Panc1 (cell line): ENCODE results near the gene HIGD1A. TPM values are rescaled to one million over a fixed set of nuclear protein-coding genes. Genes with fewer than 3 reads are reported as not detected.

Experiments used
- ATAC-seq: fragments of 200-7000 bp; cut with Tn5 transposase; 2 replicates; pipeline ENCODE4 v1.9.1; 2020; ENCODE audit warnings: mild to moderate bottlenecking, moderate library complexity
- BruUV-seq: library from RNA; stranded (reverse); fragments of 400-500 nt; replicated peaks from 2 replicates; lab custom pipeline; 2021; lab: Mats Ljungman, UMichigan
- CTCF ChIA-PET: fragments of 300-600 bp; sonication (Branson Sonifier 250); formaldehyde crosslinking; loops from one replicate; lab custom pipeline; 2022; ENCODE audit warnings: antibody characterized with exemption; lab: Charles Lee
- POLR2A ChIA-PET: fragments of 300-600 bp; sonication (Branson Sonifier 250); formaldehyde crosslinking; loops from one replicate; lab custom pipeline; 2022; ENCODE audit warnings: antibody characterized with exemption; lab: Charles Lee
- DNase-seq: peaks from one replicate; pipeline ENCODE4 v3.0.0-alpha.2; 2010; ENCODE audit warnings: low read depth, low spot score
- H3K27ac ChIP-seq: 2 replicates; pipeline ENCODE4 v1.5.1; 2011; ENCODE audit warnings: mild to moderate bottlenecking, low read length, inconsistent platforms
- H3K27me3 ChIP-seq: fragments of 200-500 bp; sonication (Bioruptor generic); 2 replicates; pipeline ENCODE4 v1.6.0; 2014; ENCODE audit warnings: low read length, inconsistent platforms; ENCODE audit not compliant: control insufficient read depth, insufficient read depth
- H3K36me3 ChIP-seq: fragments of 200-500 bp; sonication (Bioruptor generic); 2 replicates; pipeline ENCODE4 v1.5.1; 2014; ENCODE audit warnings: inconsistent platforms, mild to moderate bottlenecking, low read length, moderate library complexity; ENCODE audit not compliant: control insufficient read depth, insufficient read depth
- H3K4me1 ChIP-seq: 2 replicates; pipeline ENCODE4 v1.5.1; 2011; ENCODE audit warnings: inconsistent platforms, mild to moderate bottlenecking, low read length, moderate library complexity; ENCODE audit not compliant: control insufficient read depth, insufficient read depth
- H3K4me3 ChIP-seq, 2 experiments: 2 replicates each; pipeline ENCODE4 v1.5.1; 2011 to 2012; ENCODE audit warnings: low read depth in 2 of 2, low read length in 2 of 2, mild to moderate bottlenecking in 2 of 2, inconsistent platforms in 1 of 2, moderate library complexity in 1 of 2
- H3K9me3 ChIP-seq: fragments of 200-500 bp; sonication (Bioruptor generic); 2 replicates; pipeline ENCODE4 v1.5.1; 2014; ENCODE audit warnings: low read depth, mild to moderate bottlenecking, inconsistent platforms, low read length, moderate library complexity; ENCODE audit not compliant: control insufficient read depth, insufficient read depth
- POLR2AphosphoS5 ChIP-seq: IDR thresholded peaks from 2 replicates; pipeline ENCODE4 v1.6.1; 2012; ENCODE audit warnings: mild to moderate bottlenecking, low read depth, low read length, moderate library complexity
- SIN3A ChIP-seq: IDR thresholded peaks from 2 replicates; pipeline ENCODE4 v1.6.1; 2012; ENCODE audit warnings: low read depth, mild to moderate bottlenecking, low read length, moderate library complexity, borderline replicate concordance; ENCODE audit not compliant: insufficient read depth
- TCF7L2 ChIP-seq: IDR thresholded peaks from 2 replicates; pipeline ENCODE4 v1.6.1; 2011; ENCODE audit warnings: mild to moderate bottlenecking, low read depth, low read length, inconsistent platforms
- in situ Hi-C: cut with HindIII; loops from 2 replicates; pipeline ENCODE4 v1.10.0; 2016; ENCODE audit warnings: low sequenced_read_pairs, low pct_unique_long_range_greater_than_20kb
- intact Hi-C: fragments of 100-400 bp; cut with micrococcal nuclease; formaldehyde crosslinking; loops from one replicate; pipeline ENCODE4 v1.10.0; 2022; ENCODE audit not compliant: unreplicated experiment
- total RNA-seq: library from RNA; stranded (reverse); gene quantifications from one replicate; pipeline ENCODE4 v1.2.1, GENCODE V29; 2021; ENCODE audit not compliant: unreplicated experiment
- TF ChIP-seq, protein P1 (sequence below): fragments of 450-650 bp; IDR thresholded peaks from 2 replicates; pipeline ENCODE4 v1.5.1; 2017; ENCODE audit warnings: mild to moderate bottlenecking
- TF ChIP-seq, protein P2 (sequence below), 2 experiments: IDR thresholded peaks; 2 replicates each; pipeline ENCODE4 v1.6.1; 2011 to 2012; ENCODE audit warnings: low read depth in 2 of 2, control low read depth in 1 of 2, low read length in 1 of 2, mild to moderate bottlenecking in 1 of 2, moderate library complexity in 1 of 2; ENCODE audit not compliant: insufficient read depth in 1 of 2

HIGD1A gene
- total RNA-seq, 1 experiment from 2014 or later, result 74.6 TPM

DNA sequence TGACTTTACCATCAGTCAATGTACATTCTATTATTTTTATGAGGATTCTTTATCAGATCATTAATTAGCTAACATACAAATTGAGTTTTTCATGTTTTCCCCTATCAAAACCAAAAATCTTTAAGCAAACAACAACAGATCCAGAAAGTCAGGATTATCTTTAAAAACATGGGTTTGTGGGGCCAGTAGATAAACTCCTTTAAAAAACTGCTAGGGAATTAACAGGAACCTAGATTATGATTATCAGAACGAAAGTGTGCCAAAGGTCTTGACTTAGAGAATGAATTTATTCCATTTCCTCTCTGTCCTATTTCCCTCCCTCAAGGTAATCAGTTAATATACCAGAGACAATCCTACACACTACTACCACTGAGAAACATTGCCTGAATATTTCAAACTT is 18.1 kb downstream of the HIGD1A start:
- ChIA-PET POLR2A (no interaction called here), CTCF (no interaction called here)
- ATAC-seq (no peak), DNase-seq (no peak)
- no peak overlapping the region for H3K4me3 ChIP-seq
- TF ChIP-seq, protein P1, sequence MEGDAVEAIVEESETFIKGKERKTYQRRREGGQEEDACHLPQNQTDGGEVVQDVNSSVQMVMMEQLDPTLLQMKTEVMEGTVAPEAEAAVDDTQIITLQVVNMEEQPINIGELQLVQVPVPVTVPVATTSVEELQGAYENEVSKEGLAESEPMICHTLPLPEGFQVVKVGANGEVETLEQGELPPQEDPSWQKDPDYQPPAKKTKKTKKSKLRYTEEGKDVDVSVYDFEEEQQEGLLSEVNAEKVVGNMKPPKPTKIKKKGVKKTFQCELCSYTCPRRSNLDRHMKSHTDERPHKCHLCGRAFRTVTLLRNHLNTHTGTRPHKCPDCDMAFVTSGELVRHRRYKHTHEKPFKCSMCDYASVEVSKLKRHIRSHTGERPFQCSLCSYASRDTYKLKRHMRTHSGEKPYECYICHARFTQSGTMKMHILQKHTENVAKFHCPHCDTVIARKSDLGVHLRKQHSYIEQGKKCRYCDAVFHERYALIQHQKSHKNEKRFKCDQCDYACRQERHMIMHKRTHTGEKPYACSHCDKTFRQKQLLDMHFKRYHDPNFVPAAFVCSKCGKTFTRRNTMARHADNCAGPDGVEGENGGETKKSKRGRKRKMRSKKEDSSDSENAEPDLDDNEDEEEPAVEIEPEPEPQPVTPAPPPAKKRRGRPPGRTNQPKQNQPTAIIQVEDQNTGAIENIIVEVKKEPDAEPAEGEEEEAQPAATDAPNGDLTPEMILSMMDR, result no peak
- no peak for TF ChIP-seq SIN3A
- TF ChIP-seq TCF7L2, result no peak
- no peak for TF ChIP-seq POLR2AphosphoS5
- no peaks in the 10 kb centered on the region for H3K9me3 ChIP-seq
- no TSS peak for BruUV-seq
- in situ Hi-C loops (no loop called here), intact Hi-C loops (no loop called here)
- peaks cover 17% of the 10 kb centered on the region for H3K36me3 ChIP-seq
- H3K27ac ChIP-seq, result no peak overlapping the region
- no peaks in the 10 kb centered on the region for H3K27me3 ChIP-seq
- H3K4me1 ChIP-seq, result no peaks in the 10 kb centered on the region

DNA sequence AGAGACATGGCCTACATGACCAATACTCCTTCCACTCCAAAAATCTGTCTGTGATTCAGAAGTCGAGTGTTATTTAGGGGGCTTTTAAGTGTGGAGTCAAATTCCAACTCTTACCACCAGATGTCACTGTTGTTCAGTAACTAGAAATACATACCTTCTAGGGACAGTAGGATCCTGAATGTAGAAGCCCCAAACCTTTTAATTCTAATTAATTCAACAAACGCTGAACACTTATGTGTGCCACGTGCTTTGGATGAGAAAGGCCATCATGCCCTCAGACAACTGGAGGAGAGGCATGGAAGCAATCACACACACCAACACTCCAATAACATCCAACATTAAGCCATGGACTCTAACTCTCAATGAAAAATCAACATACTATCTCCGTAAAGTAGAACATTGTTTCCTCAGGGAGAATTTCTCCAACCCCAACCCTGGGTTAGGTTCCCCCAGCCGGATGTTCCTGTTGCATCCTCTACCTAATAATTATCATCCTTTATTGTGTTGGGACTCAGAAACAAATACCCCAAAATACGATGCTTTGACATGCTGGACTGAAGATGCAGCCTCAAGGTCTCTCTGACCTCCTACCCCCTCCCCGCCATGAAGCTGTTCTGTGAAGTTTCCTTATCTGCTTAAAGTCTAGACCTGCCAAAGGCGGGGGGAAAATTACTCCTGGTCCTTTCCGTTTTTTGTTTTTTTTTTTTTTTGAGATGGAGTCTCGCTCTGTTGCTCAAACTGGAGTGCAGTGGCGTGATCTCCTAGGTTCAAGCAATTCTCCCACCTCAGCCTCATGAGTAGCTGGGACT is 23.2 kb downstream of the HIGD1A start:
- ChIA-PET CTCF (no interaction called here), POLR2A (no interaction called here)
- no peaks in the 10 kb centered on the region for H3K4me1 ChIP-seq
- no peaks in the 10 kb centered on the region for H3K9me3 ChIP-seq
- no peak overlapping the region for H3K4me3 ChIP-seq
- intact Hi-C loops, result loop anchor here (2.0 kb wide), 2 partner anchors 58 to 100 kb away; no protein-coding TSS in a partner anchor
- H3K27me3 ChIP-seq, result no peaks in the 10 kb centered on the region
- no peak for TF ChIP-seq SIN3A
- TF ChIP-seq, protein P1, result peak; percentile 69
- no TSS peak for BruUV-seq
- peaks cover 7% of the 10 kb centered on the region for H3K36me3 ChIP-seq
- peak; percentile 84 for ATAC-seq
- in situ Hi-C loops, result no loop called here
- DNase-seq, result no peak
- H3K27ac ChIP-seq, result no peak overlapping the region

DNA sequence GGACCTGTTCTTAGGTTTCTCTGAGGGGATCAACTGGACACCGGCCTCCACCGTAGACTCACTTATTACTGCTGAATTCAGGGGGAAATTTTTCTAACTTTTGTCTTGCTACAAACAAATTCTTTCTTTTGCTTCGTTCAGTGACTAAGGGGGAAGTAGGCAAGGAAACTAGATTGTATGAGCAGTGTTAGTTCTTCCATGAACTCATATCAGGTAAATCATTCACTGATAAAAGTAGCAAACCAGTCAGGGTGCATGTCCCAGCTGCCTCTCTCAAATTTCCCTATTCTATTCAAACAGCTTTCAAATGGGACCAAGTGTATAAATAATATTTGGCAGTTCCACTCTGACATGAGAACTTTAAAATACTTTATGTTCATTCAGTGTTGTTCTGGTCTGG is 23.9 kb downstream of the HIGD1A start:
- ChIA-PET POLR2A (no interaction called here), CTCF (interaction anchor here (0.6 kb wide), 1 partner anchor 39 kb away, joined by 3 read pairs; no protein-coding TSS in a partner anchor)
- DNase-seq, result no peak
- no peaks in the 10 kb centered on the region for H3K4me1 ChIP-seq
- H3K9me3 ChIP-seq, result no peaks in the 10 kb centered on the region
- no peak overlapping the region for H3K4me3 ChIP-seq
- H3K27ac ChIP-seq, result no peak overlapping the region
- TF ChIP-seq TCF7L2 (no peak), SIN3A (no peak), POLR2AphosphoS5 (no peak)
- TF ChIP-seq, protein P2, sequence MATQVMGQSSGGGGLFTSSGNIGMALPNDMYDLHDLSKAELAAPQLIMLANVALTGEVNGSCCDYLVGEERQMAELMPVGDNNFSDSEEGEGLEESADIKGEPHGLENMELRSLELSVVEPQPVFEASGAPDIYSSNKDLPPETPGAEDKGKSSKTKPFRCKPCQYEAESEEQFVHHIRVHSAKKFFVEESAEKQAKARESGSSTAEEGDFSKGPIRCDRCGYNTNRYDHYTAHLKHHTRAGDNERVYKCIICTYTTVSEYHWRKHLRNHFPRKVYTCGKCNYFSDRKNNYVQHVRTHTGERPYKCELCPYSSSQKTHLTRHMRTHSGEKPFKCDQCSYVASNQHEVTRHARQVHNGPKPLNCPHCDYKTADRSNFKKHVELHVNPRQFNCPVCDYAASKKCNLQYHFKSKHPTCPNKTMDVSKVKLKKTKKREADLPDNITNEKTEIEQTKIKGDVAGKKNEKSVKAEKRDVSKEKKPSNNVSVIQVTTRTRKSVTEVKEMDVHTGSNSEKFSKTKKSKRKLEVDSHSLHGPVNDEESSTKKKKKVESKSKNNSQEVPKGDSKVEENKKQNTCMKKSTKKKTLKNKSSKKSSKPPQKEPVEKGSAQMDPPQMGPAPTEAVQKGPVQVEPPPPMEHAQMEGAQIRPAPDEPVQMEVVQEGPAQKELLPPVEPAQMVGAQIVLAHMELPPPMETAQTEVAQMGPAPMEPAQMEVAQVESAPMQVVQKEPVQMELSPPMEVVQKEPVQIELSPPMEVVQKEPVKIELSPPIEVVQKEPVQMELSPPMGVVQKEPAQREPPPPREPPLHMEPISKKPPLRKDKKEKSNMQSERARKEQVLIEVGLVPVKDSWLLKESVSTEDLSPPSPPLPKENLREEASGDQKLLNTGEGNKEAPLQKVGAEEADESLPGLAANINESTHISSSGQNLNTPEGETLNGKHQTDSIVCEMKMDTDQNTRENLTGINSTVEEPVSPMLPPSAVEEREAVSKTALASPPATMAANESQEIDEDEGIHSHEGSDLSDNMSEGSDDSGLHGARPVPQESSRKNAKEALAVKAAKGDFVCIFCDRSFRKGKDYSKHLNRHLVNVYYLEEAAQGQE (IDR thresholded peaks at IDR 0.05; ENCODE audit: insufficient read depth in 1 of 2, low read depth in 2 of 2, low read length in 1 of 2), result no peak
- TF ChIP-seq, protein P1, result no peak
- ATAC-seq, result 0 out of 2 replicates have a peak, but pooled peaks have one; percentile 17
- in situ Hi-C loops, result no loop called here
- H3K27me3 ChIP-seq, result no peaks in the 10 kb centered on the region
- intact Hi-C loops, result loop anchor here (2.0 kb wide), 2 partner anchors 58 to 100 kb away; no protein-coding TSS in a partner anchor
- no TSS peak for BruUV-seq
- peaks cover 2% of the 10 kb centered on the region; the same call in 1 of the 2 replicates for H3K36me3 ChIP-seq
